GM23248 (cell line): Measurements from ENCODE around the gene MLNR. TPM values are rescaled to one million over a fixed set of nuclear protein-coding genes. Genes with fewer than 3 reads are reported as not detected.

Source experiments
- DNase-seq: peaks from one replicate; pipeline ENCODE4 v3.0.0-alpha.2; 2015
- H2AFZ ChIP-seq: fragments of 200-600 bp; sonication (generic); 2 replicates; pipeline ENCODE4 v1.6.1; 2016; ENCODE audit warnings: antibody characterized with exemption
- H3F3A ChIP-seq: fragments of 200-600 bp; sonication (generic); 2 replicates; pipeline ENCODE4 v1.6.1; 2016; ENCODE audit warnings: mild to moderate bottlenecking, antibody characterized with exemption, mixed run types; ENCODE audit not compliant: insufficient read depth
- H3K27ac ChIP-seq: fragments of 200-600 bp; sonication (generic); 2 replicates; pipeline ENCODE4 v1.5.1; 2016; ENCODE audit warnings: mild to moderate bottlenecking
- H3K27me3 ChIP-seq: fragments of 200-600 bp; sonication (generic); replicated peaks from 2 replicates; pipeline ENCODE4 v1.6.1; 2016; ENCODE audit warnings: mild to moderate bottlenecking; ENCODE audit not compliant: insufficient read depth
- H3K36me3 ChIP-seq: fragments of 200-600 bp; sonication (generic); 2 replicates; pipeline ENCODE4 v1.6.1; 2016; ENCODE audit warnings: low read depth, mild to moderate bottlenecking
- H3K4me1 ChIP-seq: fragments of 200-600 bp; sonication (generic); 2 replicates; pipeline ENCODE4 v1.6.1; 2016; ENCODE audit warnings: mild to moderate bottlenecking; ENCODE audit not compliant: insufficient read depth
- H3K4me2 ChIP-seq: fragments of 200-600 bp; sonication (generic); one replicate; pipeline ENCODE4 v1.6.1; 2016; ENCODE audit warnings: mild to moderate bottlenecking; ENCODE audit not compliant: unreplicated experiment
- H3K4me3 ChIP-seq: fragments of 200-600 bp; sonication (generic); 2 replicates; pipeline ENCODE4 v1.5.1; 2016; ENCODE audit warnings: mild to moderate bottlenecking
- H3K79me2 ChIP-seq: fragments of 200-600 bp; sonication (generic); 2 replicates; pipeline ENCODE4 v1.6.1; 2016; ENCODE audit warnings: mild to moderate bottlenecking; ENCODE audit not compliant: insufficient read depth
- H3K9ac ChIP-seq: fragments of 200-600 bp; sonication (generic); 2 replicates; pipeline ENCODE4 v1.6.1; 2016; ENCODE audit warnings: mild to moderate bottlenecking
- H3K9me2 ChIP-seq: fragments of 200-600 bp; sonication (generic); 2 replicates; pipeline ENCODE4 v1.6.1; 2016; ENCODE audit warnings: mixed run types, mild to moderate bottlenecking, moderate library complexity; ENCODE audit not compliant: insufficient read depth
- H3K9me3 ChIP-seq: fragments of 200-600 bp; sonication (generic); one replicate; pipeline ENCODE4 v1.6.1; 2017; ENCODE audit warnings: low read depth
- H4K20me1 ChIP-seq: fragments of 200-600 bp; sonication (generic); 2 replicates; pipeline ENCODE4 v1.6.0; 2016; ENCODE audit not compliant: insufficient read depth
- EZH2 ChIP-seq: fragments of 200-600 bp; sonication (generic); IDR thresholded peaks from 2 replicates; pipeline ENCODE4 v1.6.1; 2018; ENCODE audit warnings: antibody characterized with exemption, mild to moderate bottlenecking; ENCODE audit not compliant: insufficient read depth, poor library complexity, severe bottlenecking
- EZH2phosphoT487 ChIP-seq: fragments of 200-600 bp; sonication (generic); IDR thresholded peaks from 2 replicates; pipeline ENCODE4 v1.6.1; 2018; ENCODE audit warnings: antibody characterized with exemption, moderate library complexity, mild to moderate bottlenecking, low read depth; ENCODE audit not compliant: insufficient read depth
- WGBS, 2 experiments: methylation state at CpG; one replicate each; pipeline ENCODE4 v1.1.6; 2015 to 2017; ENCODE audit warnings: low lambda C conversion rate in 2 of 2, low coverage in 1 of 2; ENCODE audit errors: missing lambda C conversion rate in 2 of 2; 5-methylcytosine and 5-hydroxymethylcytosine counted together
- in situ Hi-C: fragments of 300-500 bp; cut with MboI; formaldehyde crosslinking; loops from 2 replicates; pipeline ENCODE4 v1.15.0; 2020
- polyA plus RNA-seq: library from polyadenylated mRNA; unstranded; fragments of >200 nt; fragmentation: Nextera tagmentation; extraction: Ambion mirVana; gene quantifications from 2 replicates; pipeline ENCODE4 v1.2.1, GENCODE V29; 2016
- small RNA-seq: library from RNA; depleted of rRNA; stranded (forward); fragments of <200 nt; gene quantifications from one replicate; pipeline ENCODE3, GENCODE V24; 2014; ENCODE audit warnings: low read depth, low replicate concordance
- total RNA-seq: library from RNA; depleted of rRNA; stranded (reverse); fragments of >200 nt; shearing (Covaris generic); gene quantifications from 2 replicates; pipeline ENCODE4 v1.2.3, GENCODE V29; 2014; rRNA removed

The MLNR gene
- total and polyA plus RNA-seq, 2 experiments from 2014 or later: not detected

DNA sequence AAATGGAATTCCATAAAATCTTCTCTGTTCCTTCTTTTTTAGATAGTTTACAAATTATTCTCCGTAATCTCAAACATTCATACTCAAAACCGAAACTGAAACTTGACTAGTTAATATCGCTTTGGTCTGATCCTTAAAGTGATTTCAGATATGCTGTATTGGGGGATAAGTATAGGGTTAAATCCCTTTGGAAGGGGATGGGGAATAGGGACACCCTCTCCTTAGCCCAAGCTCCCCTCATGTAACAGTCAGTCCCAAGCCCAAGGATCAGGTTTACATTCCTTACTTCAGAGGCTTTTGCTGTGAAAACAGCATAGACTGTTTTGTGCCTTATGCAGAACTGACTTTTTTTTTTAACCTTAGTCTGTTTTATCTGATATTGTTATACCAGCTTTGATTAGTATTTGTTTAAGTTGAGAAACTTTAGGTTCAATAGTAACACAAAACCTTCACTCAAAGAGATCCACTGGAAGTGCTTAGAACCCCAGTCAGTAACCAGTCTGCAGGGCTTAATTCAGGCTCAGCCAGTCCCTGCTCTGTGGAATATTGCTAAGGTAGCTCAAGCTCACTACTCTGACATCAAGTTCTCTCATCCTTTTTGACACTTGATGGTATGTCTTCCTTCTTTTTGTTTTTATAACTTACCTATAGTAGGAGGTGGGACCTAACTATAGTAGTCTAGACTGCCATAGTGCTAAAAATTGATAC lies 38.1 kb downstream of the MLNR start:
- Histone ChIP-seq H3K9me3 (no peaks in the 10 kb centered on the region), H2AFZ (no peak overlapping the region), H3K4me1 (no peaks in the 10 kb centered on the region), H4K20me1 (no peaks in the 10 kb centered on the region), H3K9me2 (no peaks in the 10 kb centered on the region), H3K4me3 (no peak overlapping the region), H3K36me3 (peaks cover 46% of the 10 kb centered on the region), H3F3A (no peaks in the 10 kb centered on the region), H3K9ac (no peak overlapping the region), H3K27ac (no peak overlapping the region), H3K27me3 (no peaks in the 10 kb centered on the region), H3K79me2 (no peaks in the 10 kb centered on the region), H3K4me2 (no peak overlapping the region)
- no peak for TF ChIP-seq EZH2phosphoT487
- in situ Hi-C loops: no loop called here
- DNase-seq: no peak
- WGBS, 2 experiments: 96 to 97% methylated on average over 3 of the region's 3 CpGs

DNA sequence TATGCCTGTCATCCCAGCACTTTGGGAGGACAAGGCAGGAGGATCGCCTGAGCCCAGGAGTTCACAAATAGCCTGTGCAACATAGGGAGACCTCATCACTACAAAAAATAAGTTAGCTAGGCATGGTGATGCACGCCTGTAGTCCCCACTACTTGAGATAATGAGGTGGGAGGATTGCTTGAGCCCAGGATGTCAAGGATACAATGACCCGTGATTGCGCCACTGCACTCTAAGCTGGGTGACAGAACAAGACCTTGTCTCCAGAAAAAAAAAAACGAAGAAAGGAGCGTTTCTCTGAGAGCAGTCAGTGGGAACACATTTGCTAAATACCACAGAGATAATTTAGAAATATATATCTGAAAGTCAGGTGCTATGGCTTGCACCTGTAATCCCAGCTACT lies 39.4 kb downstream of the MLNR start:
- Histone ChIP-seq H3K79me2 (no peaks in the 10 kb centered on the region), H3K4me3 (no peak overlapping the region), H3K9ac (no peak overlapping the region), H3K36me3 (peaks cover 51% of the 10 kb centered on the region), H4K20me1 (no peaks in the 10 kb centered on the region), H3F3A (no peaks in the 10 kb centered on the region), H3K27ac (no peak overlapping the region), H3K4me1 (no peaks in the 10 kb centered on the region), H3K27me3 (no peaks in the 10 kb centered on the region), H3K4me2 (no peak overlapping the region), H3K9me2 (no peaks in the 10 kb centered on the region), H3K9me3 (no peaks in the 10 kb centered on the region), H2AFZ (no peak overlapping the region)
- in situ Hi-C loops: no loop called here
- TF ChIP-seq EZH2 (no peak), EZH2phosphoT487 (no peak)
- WGBS, 2 experiments: 97 to 99% methylated on average over 6 of the region's 6 CpGs
- no peak for DNase-seq

DNA sequence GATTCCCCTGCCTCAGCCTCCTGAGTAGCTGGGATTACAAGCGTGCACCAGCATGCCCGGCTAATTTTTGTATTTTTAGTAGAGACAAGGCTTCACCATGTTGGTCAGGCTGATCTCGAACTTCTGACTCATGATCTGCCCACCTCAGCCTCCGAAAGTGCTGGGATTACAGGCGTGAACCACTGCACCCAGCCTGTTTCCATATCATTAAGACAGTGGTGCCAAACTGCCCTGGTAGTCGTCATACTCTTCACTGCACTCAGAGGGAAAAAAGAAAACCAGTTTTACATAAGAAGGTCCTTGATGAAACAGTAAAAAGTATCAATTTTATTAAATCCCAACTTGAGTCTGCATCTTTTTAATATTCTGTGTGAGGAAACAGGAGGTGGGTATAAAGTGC lies 42.5 kb downstream of the MLNR start:
- Histone ChIP-seq H3K27ac (no peak overlapping the region), H3K4me1 (no peaks in the 10 kb centered on the region), H3K27me3 (no peaks in the 10 kb centered on the region), H3K4me2 (no peak overlapping the region), H3K36me3 (peaks cover 31% of the 10 kb centered on the region; the same call in 1 of the 2 replicates), H3K9ac (no peak overlapping the region), H3K9me3 (no peaks in the 10 kb centered on the region), H3F3A (no peaks in the 10 kb centered on the region; the same call in 1 of the 2 replicates), H4K20me1 (no peaks in the 10 kb centered on the region), H3K9me2 (no peaks in the 10 kb centered on the region), H3K4me3 (no peak overlapping the region), H3K79me2 (no peaks in the 10 kb centered on the region), H2AFZ (no peak overlapping the region)
- in situ Hi-C loops: no loop called here
- WGBS, 2 experiments: 87 to 89% methylated on average over 6 of the region's 6 CpGs
- TF ChIP-seq EZH2 (no peak), EZH2phosphoT487 (no peak)
- no peak for DNase-seq

DNA sequence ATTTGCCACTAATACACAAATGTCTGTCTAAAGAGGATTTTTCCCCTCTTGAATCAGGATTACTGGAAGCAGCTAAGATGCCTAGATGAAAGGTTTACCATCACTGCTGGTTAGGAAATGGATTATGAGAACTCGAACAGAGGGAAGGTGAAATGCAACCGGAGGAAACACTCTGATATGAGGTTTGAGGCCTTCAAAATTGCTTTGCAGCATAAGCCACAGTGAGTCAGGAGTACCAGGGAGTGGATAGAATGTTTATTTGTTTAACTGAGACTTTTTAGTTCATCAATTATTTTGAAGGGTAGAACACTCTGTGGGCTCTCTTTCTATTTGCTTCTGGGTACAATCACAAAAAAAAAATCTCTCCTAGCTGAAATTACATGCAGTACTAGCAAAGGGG lies 45.7 kb downstream of the MLNR start:
- in situ Hi-C loops: no loop called here
- WGBS, 2 experiments: 95 to 98% methylated on average over 2 of the region's 2 CpGs
- Histone ChIP-seq H3K36me3 (peaks cover 22% of the 10 kb centered on the region; the same call in 1 of the 2 replicates), H4K20me1 (no peaks in the 10 kb centered on the region), H2AFZ (no peak overlapping the region), H3K4me3 (no peak overlapping the region), H3K27me3 (no peaks in the 10 kb centered on the region), H3K4me1 (no peaks in the 10 kb centered on the region), H3K9me2 (no peaks in the 10 kb centered on the region), H3K9me3 (no peaks in the 10 kb centered on the region), H3F3A (no peaks in the 10 kb centered on the region; the same call in 1 of the 2 replicates), H3K9ac (no peak overlapping the region), H3K79me2 (no peaks in the 10 kb centered on the region), H3K4me2 (no peak overlapping the region), H3K27ac (no peak overlapping the region)
- no peak for TF ChIP-seq EZH2phosphoT487
- no peak for TF ChIP-seq EZH2
- peak; percentile 6 for DNase-seq

DNA sequence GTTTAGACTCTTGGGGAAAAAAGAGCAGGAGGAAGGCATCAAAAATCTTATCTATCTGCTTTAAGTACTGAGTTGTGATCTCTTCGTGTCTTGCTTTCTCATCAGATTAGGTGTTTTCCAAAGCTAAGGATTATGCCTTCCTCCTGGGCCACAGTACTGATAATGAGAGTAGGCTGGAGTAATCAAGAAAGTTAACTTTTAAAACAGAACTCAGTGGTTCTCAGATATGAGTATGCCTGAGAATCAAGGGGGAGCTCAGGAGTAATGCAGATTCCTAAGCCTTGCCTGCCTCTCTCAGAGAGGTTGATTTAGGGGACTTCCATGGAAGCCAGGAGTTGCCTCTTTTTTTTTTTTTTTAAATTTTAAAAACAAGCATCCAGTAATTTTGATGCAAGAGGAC lies 51.1 kb downstream of the MLNR start:
- no peaks in the 10 kb centered on the region for H3K9me3 ChIP-seq
- DNase-seq: no peak
- no peaks in the 10 kb centered on the region for H3K9me2 ChIP-seq
- in situ Hi-C loops: no loop called here
- no peaks in the 10 kb centered on the region for H3K79me2 ChIP-seq
- 53 to 55% methylated on average over 1 of the region's 1 CpG for WGBS, 2 experiments
- no peaks in the 10 kb centered on the region for H4K20me1 ChIP-seq
- H3K27me3 ChIP-seq: no peaks in the 10 kb centered on the region
- H3K4me2 ChIP-seq: no peak overlapping the region
- no peak overlapping the region for H3K9ac ChIP-seq
- TF ChIP-seq EZH2 (no peak), EZH2phosphoT487 (no peak)
- no peak overlapping the region for H2AFZ ChIP-seq
- H3K27ac ChIP-seq: no peak overlapping the region
- H3K36me3 ChIP-seq: peaks cover 10% of the 10 kb centered on the region; the same call in 1 of the 2 replicates
- no peak overlapping the region for H3K4me3 ChIP-seq
- H3F3A ChIP-seq: no peaks in the 10 kb centered on the region; the same call in 1 of the 2 replicates
- no peaks in the 10 kb centered on the region for H3K4me1 ChIP-seq

Small RNAs within 50 kb of the gene (small RNA-seq; reads per million reads assigned to genes)
- gene COX7CP1: not detected

Other genes starting within 250 kb of the MLNR start
- 41.4 and 50.4 TPM in 2 replicates for gene FNDC3A, start 244.4 kb upstream of the MLNR start, total RNA-seq
- 19.5 and 20.0 TPM in 2 replicates for gene FNDC3A, start 244.4 kb upstream of the MLNR start, polyA plus RNA-seq
- gene CDADC1, start 27.6 kb downstream of the MLNR start, total RNA-seq: 1.8 and 8.7 TPM in 2 replicates
- 12.6 and 13.7 TPM in 2 replicates for gene CDADC1, start 27.6 kb downstream of the MLNR start, polyA plus RNA-seq
- gene CAB39L, start 223.7 kb downstream of the MLNR start, total RNA-seq: 7.3 and 10.5 TPM in 2 replicates
- gene CAB39L, start 223.7 kb downstream of the MLNR start, polyA plus RNA-seq: 6.1 and 7.0 TPM in 2 replicates
- gene SETDB2, start 223.9 kb downstream of the MLNR start, total RNA-seq: 2.8 and 5.3 TPM in 2 replicates
- gene SETDB2, start 223.9 kb downstream of the MLNR start, polyA plus RNA-seq: 5.1 and 5.7 TPM in 2 replicates